Stimulated activated CD4-positive, alpha-beta T cell treated with anti-CD3 and anti-CD28 coated beads, Interleukin-2, amount 100 ng/mL, for 4 hours (primary cell): ENCODE data around the gene HOMER1.
A peak's percentile ranks its signal among the peaks of the same experiment; 100 is the strongest.
"Not testable (repeated sequence)": the region's sequence is repeated elsewhere in the genome, so short reads cannot be mapped to it uniquely, and the experiment has no call there.

Experiments used
- DNase-seq: peaks from one replicate; pipeline ENCODE4 v3.0.0-alpha.2; 2020; ENCODE audit warnings: low read depth

HOMER1 gene

DNA sequence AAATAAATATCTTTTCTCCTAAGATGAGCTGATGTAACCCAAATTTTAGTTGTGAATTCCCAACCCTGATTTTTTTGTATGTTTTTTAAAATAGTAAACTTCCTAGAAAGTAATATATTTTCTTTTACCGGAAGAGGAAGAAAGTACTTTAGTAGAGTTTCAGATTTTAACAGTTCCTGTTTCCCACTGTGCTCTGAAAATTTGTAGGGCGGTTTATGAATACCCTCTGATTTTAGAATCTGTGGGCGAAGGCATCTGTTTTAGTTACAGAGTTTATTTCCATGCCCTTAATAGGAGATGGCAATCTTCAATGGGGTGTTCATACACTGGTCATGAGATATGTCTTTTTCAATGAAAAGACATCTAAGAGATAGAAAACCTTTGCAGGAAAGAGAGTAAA lies 3.7 kb upstream of the HOMER1 start:
- DNase-seq, result no peak

DNA sequence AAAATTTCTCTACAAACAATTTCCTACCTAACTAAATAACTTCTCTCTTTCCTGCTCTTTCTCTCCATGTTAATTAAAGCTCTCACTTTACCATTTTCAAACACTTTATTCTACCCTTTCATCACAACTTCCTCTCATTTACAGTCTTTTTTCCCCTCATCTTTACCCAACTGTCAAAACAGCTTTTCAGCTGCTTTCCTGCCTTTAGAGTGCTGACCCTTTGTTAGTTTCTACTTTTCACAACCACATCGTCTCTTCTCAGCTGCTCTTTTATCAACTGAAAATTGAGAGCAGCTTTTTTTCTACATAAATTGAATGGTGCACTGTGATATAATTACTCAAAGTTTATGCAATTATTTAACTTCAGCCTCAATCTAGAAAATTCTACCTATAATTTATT lies 3.1 kb upstream of the HOMER1 start:
- no peak for DNase-seq

DNA sequence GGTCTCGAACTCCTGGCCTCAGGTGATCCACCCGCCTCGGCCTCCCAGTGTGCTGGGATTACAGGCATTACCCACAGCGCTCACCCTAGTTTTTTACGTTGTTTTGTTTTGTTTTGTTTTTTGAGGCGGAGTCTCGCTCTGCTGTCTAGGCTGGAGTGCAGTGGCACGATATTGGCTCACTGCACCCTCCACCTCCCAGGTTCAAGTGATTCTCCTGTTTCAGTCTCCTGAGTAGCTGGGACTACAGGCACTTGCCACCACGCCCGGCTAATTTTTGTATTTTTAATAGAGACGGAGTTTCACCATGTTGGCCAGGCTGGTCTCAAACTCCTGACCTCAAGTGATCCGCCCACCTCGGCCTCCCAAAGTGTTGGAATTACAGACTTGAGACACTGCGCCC lies 2.4 kb upstream of the HOMER1 start:
- not testable (repeated sequence) for DNase-seq

DNA sequence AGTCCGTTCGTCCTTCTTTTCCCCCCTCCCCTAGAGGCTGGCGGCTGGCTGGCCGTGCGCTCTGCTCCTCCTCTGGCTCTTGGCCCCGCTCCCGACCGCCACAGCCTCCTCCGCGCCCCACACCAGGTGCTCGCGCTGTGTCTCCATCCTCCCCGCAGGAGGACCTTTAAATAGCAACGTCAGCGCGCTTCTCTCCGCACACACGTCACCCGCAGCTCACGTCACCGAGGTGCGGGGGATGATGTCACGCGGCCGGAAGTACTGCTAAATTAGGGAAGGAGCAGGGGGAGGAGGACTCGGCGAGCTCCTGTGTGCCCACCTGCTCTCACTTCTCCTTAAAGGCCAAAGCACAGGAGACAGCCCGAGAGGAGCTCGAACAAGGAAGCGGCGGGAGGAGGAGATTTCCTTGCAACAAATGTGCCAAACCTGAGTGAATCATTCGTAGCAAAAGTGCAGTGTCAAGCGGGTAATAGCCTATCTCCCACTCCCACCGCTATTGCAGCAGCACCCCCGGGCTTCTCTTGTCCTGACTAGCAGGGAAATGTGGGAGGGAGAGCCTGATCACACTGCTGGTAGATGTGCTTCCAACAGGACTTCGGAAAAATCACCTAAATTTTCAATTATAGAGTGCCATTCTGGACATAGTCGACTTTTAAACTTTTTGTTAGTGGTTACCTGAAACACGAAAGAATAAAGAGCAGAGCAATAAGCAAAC lies 614 bp upstream of the HOMER1 start:
- DNase-seq, result peak; percentile 87

DNA sequence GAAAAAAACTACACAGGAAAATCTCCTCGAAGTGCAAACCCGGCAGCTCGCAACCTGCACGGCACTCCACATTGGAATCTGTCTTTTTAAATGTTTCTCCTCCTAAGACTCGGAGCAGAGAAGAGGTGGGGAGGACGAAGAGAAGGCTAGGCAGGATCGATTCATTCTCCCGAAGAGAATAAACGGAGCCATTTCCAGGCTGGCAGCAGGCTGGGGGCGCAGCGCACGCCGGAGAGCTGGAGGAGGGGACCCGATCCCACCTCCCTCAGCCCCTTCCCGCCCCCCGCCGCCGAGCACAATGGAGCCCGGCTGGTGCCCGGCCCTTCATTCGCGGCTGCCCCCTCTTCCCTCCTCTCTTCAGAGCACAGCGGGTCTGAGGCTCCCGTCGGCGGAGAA lies 628 bp downstream of the HOMER1 start:
- DNase-seq, result no peak

DNA sequence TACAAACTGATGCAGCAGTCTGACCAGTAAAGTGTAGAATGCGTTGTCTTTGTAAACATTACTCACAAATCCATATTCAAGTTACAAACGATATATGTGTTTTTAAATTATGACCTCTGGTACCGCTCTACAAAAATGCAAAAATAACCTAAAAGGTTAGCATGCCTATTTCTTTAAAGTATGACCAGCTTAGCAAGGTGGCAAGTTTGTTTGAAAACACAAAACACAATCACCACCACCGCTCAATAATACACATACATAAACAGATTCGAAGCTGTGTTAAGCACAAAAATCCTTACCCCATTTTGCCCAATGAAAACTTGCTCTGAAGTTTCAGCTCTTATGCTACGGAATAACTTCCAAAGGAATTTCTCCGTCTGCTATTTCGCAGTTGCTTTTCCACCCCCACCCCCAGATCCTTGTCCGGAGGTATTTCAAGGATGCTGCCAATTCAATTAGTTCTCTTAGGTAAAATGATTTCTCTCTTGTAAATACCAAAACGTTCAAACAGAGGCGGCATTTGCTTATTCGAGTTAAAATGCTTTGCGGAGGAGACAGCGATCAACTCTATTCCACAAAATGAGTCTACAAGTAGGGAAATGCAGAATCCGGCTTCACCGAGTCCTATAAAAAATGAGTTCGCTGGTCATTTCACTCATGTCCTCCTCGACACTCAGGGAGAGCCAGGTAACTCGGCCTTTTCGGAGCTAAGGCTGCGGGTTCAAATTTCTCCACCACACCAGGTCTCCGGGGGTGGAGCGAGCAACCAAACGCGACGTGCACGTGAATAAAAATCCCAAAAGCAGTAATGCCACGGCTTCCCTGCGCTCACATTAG lies 1.2 kb downstream of the HOMER1 start:
- no peak for DNase-seq

DNA sequence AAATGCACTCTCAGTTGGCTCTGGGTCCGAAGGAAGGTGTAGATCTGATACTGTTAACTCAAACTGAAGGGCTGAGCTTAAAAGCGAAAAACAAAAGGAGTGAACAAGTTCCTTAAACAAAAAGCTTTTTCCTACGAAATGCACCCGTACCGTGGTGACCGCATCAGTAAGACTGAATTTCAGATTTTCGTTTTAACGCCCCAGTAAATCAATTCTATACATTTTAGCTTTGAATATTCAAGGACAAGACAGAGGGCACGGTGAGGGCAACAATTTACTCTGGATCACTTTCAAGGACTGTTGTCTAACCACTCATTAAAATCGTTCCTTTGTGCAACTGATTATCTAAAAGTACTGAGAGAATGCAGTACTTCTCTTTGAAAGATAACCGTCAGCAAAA lies 1.9 kb downstream of the HOMER1 start:
- DNase-seq, result no peak

DNA sequence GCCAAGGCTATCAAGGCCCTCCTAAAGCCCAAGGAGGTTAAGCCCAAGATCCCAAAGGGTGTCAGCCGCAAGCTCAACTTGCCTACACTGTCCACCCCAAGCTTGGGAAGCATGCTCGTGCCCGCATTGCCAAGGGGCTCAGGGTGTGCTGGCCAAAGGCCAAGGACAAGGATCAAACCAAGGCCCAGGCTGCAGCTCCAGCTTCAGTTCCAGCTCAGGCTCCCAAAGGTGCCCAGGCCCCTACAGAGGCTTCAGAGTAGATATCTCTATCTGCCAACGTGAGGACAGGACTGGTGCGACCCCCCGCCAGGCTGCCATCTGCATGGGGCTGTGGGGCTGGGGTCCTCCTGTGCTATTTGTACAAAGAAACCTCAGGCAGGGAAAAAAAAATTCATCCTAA lies 3.3 kb downstream of the HOMER1 start:
- DNase-seq, result no peak

DNA sequence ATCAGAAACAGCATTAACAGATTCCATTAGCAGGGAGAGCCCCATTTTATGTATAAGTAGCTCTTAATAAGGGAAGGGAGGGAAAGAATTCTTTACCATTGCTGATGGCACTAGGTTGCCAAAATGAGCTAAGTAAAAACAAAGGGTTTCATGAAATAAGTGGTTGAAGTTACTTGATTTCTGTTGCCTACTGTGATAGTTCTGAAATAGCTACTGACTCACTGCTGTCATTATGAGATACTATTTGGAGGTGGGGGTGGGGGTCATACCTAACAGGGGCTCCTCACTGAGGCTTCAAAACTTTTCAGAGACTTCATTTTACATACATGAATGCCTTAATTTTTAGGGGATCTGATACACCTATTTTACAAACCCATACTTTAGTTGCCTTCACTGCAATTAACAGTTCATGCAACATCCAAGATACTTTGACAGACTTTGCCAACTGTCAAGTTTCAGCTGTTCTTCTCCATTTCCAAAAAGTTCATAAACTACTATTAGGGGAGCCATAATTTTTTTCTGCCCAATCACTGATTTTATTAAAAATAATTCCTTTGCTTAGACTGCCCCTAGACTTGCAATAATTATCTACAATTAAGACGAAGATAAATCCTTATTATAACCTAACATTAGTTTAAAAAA lies 4.6 kb downstream of the HOMER1 start:
- DNase-seq, result no peak

DNA sequence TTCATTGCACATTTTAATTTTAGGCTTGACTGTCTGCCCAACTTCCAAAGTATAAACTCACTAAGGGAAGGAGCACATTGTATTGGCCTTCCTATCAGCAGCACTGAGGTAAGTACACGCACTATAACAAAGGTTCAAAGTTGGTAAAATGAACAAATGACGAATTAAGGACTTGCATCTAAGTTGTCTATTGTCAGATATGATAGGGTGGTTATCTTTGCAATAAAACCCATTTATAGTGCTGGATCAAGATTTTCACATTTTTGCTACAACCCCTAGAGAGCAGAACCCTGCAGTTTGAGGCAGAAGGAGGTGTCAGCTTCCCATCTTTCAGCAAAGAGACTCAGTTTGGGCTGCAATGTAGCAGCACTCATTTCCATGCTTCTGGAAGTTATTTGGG lies 5.1 kb downstream of the HOMER1 start:
- no peak for DNase-seq

DNA sequence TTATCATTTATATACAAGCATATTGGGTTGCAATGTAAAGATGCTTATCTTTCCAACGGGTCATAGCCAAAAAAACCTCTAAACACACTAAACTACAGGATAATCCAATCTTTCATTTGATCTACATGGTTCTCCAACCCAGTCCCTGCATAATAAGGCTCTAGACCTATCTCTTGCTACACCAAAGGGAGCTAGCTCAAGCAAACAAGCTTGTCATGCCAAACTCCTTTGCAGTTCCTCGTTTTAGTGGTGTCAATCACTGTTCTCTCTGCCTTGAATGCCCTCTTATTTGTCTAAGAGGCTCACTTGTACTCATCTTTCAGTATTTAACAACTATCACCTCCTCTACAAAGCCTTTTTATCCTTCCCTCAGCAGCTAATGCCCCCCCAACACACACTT lies 5.6 kb downstream of the HOMER1 start:
- DNase-seq, result no peak

DNA sequence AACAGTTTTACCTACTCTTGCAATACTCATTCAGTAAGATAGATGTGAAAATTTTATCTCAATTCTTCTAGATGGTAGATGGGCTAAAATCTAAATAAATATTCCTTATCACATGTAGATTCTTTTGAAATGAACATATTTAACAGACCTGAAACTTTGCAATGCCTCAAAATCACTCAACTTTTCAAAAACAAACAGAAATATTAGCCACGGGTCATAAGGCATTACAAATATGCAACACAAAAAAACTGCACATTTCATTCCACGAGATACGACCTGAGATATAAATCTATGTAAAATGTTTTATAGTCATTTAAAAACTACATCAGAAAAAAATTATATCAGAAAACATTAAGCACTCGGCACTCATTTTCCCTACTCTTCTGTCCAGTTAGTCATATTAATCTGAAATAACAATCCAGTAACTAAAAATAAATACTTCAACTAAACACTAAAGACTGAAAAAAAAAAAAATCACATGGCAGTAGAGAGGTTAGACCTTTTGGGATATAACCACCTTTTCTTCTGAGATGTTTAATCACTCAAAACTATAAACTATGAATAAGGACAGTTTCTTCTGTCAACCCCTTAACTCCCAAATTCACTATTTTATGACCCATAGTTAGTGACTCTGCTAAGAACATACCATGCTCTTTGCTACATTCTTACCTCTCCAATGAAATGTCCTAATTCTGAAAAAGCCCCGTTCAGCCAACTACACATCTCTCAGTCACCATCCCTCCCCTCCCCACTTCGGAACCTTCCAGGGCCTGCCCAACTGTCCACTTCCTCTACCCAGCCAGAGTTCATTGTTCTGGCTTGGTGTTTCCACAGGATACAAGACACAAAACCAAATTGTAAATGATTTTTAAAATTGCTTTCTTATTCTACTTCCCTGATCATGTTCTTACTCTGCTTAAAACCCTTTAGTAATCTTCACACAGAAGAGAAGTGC lies 6.4 kb downstream of the HOMER1 start:
- DNase-seq, result no peak

DNA sequence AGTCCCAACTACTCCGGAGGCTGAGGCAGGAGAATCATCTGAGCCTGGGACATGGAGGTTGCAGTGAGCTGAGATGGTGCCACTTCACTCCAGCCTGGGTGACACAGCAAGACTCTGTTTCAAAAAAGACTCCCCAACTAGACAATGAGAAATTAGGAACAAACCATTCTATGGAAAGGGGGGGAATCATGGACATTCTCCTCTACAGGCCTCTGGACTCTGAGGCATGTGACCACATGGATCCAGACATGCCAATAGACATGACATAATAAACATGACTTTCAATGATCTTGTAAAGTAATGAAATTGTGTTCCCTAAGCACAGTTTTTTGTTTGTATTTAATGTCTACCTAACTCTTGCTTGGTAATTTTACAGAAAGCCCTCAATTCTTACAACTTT lies 8.8 kb downstream of the HOMER1 start:
- DNase-seq, result no peak

DNA sequence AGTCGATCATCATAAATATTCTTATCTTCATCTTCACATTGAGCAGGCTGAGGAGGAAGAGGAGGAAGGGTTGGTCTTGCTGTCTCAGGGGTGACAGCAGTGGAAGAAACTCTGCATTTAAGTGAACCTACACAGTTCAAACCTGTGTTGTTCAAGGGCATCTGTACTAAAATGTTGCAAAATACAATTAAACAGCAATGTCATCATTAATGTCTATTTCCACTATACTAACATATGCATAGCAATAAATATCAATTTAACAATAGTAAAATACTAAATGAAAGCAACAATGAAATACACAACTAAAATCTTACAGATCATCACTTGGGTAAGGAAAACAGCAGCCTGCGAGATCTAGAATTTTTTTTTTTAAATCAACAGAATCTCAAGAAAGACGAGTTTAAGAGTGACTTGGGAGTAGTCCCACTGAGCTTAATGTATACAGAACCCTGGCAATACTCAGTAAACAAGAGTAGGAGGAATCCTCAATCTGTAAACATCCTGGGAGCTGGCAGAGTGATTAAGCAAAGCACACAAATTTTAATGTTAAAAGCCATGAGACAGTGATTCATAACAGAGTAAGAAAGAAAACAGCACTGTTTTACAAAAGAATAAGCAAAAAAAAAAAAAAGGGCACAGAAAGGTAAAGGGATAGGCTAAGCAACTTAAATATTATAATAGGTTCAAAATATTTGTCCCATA lies 10.0 kb downstream of the HOMER1 start:
- DNase-seq, result no peak

DNA sequence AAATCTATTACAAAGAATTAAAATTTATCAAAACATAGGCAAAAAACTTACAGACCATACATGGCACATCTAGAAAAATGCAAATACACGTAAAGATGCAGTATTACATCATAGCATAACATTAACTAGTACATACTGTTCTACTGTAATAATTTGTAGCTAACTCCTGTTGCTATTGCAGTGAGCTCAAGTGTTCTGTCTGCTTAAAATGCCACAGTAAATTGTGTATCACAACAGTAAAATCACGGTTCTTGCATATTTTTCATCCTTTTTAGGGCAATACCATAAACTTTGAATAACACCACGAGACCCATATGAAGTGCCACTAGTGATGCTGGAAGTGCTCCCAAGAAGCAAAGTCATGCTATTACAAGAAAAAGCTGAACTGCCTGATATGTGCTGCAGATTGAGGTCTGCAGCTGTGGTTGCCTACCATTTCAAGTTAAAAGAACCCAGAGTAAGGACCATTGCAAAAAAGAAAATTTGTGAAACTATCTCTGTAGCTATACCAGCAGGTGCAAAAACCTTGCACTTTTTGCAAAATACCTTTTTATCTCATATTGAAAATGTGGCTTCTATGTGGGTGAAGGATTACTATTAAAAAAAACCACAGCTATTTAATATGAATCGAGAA lies 14.2 kb downstream of the HOMER1 start:
- no peak for DNase-seq

DNA sequence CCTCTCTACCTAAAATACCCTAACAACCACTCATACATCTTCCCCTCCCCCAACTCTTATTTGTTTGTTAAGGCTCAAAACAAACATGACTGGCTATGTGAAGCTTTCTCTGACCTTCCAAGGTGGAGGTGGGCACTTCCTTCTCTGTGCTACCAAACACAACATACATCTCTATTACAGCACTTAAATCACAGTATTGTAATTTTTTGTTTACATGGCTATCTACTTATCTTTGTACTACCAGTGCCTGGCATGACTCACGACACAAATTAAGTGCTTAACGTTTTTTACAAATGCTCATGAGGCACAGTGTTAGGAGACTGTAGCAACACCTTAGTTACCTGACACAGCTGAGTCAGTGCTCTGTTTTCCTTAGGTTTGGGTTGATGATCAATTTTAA lies 18.6 kb downstream of the HOMER1 start:
- no peak for DNase-seq

DNA sequence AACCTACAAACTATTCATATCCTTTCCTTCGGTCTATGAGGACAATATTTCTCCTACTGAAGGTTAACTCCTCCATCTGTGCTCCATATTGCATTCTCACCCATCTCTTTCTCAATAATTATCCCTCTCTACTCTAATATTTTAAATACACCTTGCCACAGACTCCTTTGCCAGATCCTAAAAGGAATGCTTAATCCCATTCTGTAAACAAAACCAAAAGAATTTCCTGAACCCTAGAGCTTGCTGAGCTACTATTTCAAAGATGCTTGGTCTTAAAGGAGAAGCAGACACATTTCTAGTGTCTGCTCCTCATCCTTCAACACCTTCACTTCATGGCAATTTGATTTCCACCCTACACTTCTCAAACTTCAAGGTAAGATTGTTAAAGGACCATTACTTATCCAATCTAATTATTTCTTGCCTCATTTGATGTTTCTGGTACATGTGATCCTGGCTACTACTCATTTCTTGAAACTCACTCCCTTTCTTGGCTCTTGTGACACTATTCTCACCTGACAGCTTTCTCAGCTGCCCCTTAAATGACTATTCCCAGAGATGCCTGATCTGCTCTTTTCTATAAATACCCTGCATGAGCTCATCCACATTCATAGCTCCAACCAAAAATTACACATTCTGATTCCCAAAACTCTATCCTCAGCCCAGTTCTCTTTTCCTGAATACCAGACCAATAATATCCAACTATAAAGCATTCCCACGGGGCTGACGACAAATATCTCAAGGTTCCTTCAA lies 20.2 kb downstream of the HOMER1 start:
- DNase-seq, result no peak

DNA sequence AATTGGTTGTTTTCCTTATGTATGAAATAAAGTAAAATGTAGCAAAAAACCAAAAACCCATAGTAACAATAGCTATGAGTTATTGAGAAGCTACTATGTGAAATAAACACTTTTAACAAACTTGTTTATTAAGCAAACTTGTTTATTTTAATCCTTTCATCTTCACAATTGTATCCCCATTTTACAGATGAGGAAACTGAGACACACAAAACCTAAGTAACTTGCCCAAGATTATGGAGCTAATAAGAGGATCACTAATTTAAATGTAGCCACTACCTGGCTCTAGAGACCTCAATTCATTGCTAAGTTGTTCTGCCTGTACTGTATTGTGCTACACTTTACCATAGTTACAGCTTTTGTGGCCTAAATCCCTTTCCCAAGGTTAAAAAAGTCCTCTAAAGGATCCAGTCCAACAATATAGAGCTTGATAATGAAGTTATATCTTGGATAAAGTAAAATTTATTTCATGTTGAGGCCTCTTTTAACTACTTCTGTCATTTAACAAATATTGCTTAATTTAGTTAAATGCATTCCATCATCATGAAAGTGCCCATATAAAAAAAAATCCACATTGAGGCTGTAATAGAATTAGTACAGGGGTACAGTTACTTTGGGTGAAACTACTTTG lies 22.1 kb downstream of the HOMER1 start:
- DNase-seq, result no peak

DNA sequence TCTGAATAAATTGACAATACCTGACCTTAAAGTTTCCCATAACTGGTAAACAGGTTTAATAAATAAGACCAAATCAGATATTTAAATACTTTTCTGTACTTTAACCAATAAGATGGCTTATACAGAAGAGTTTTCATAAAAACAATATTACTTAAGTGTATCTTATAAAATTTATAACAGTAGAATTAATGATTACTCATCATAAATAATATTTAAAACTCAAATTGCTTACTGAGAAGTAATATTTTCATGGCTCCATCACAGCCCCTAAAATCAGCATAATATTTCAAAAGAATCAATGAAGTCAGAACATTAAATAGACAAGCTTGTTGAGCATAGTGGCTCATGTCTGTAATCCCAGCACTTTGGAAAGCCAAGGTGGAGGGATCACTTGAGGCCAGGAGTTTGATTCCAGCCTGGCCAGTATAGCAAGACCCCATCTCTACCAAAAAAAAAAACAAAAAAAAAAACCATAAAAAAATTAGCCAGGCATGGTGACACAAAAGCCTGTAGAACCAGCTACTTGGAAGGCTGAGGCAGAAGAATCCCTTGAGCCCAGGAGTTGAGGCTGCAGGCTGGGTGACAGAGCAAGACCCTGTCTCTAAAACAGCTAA lies 23.5 kb downstream of the HOMER1 start:
- DNase-seq, result no peak
